ENCODE measurements around the gene BICD2.

BICD2 gene

GRCh38 chr9:92747459-92748232 is 17.0 kb downstream of the BICD2 start:
- DNase-seq: no peak

GRCh38 chr9:92746567-92747458 is 17.8 kb downstream of the BICD2 start:
- no peak for DNase-seq

- DNase-seq: no peak
Observed at GRCh38 chr9:92745881-92746280, 18.8 kb downstream of the BICD2 start.

- no peak for DNase-seq
Observed at GRCh38 chr9:92745331-92745730, 19.3 kb downstream of the BICD2 start.

- DNase-seq: no peak
Observed at GRCh38 chr9:92740969-92741368, 23.7 kb downstream of the BICD2 start.

- no peak for DNase-seq
Observed at GRCh38 chr9:92740446-92740961, 24.1 kb downstream of the BICD2 start.

- no peak for DNase-seq
Observed at GRCh38 chr9:92740009-92740408, 24.6 kb downstream of the BICD2 start.

- no peak for DNase-seq
Observed at GRCh38 chr9:92739346-92739970, 25.2 kb downstream of the BICD2 start.

GRCh38 chr9:92738661-92739081 is 26.0 kb downstream of the BICD2 start:
- no peak for DNase-seq

GRCh38 chr9:92737611-92738299 is 26.9 kb downstream of the BICD2 start:
- no peak for DNase-seq

- DNase-seq: no peak
Observed at GRCh38 chr9:92737216-92737606, 27.4 kb downstream of the BICD2 start.

GRCh38 chr9:92736563-92737215 is 27.9 kb downstream of the BICD2 start:
- DNase-seq: no peak

GRCh38 chr9:92735636-92736562 is 28.7 kb downstream of the BICD2 start:
- no peak for DNase-seq

- no peak for DNase-seq
Observed at GRCh38 chr9:92734931-92735635, 29.6 kb downstream of the BICD2 start.

- no peak for DNase-seq
Observed at GRCh38 chr9:92730897-92731296, 33.7 kb downstream of the BICD2 start.

GRCh38 chr9:92729735-92730155 is 34.9 kb downstream of the BICD2 start:
- no peak for DNase-seq

GRCh38 chr9:92728831-92729734 is 35.5 kb downstream of the BICD2 start:
- no peak for DNase-seq

GRCh38 chr9:92727716-92728700 is 36.6 kb downstream of the BICD2 start:
- no peak for DNase-seq
